Measurements from ENCODE around the gene EPAS1. TPM values are rescaled to one million over a fixed set of nuclear protein-coding genes. Genes with fewer than 3 reads are reported as not detected.

The EPAS1 gene
- total and polyA plus RNA-seq, 9 of the 15 experiments (the other 6 are each of a cell fraction or from before 2014, with no cell fraction given) = 0.25 to 11.2 (median 4.1) TPM

GRCh38 chr2:46381871-46382270, 84.7 kb downstream of the EPAS1 start:
- ChIA-PET POLR2A (interaction anchor here (0.6 to 0.8 kb wide), 2 partner anchors 122 to 125 kb away, joined by 3 to 4 read pairs; no protein-coding TSS in a partner anchor), CTCF (ENCODE audit: low intra/inter-chr PET ratio) (no interaction called here)
- no peak for ATAC-seq

DNA sequence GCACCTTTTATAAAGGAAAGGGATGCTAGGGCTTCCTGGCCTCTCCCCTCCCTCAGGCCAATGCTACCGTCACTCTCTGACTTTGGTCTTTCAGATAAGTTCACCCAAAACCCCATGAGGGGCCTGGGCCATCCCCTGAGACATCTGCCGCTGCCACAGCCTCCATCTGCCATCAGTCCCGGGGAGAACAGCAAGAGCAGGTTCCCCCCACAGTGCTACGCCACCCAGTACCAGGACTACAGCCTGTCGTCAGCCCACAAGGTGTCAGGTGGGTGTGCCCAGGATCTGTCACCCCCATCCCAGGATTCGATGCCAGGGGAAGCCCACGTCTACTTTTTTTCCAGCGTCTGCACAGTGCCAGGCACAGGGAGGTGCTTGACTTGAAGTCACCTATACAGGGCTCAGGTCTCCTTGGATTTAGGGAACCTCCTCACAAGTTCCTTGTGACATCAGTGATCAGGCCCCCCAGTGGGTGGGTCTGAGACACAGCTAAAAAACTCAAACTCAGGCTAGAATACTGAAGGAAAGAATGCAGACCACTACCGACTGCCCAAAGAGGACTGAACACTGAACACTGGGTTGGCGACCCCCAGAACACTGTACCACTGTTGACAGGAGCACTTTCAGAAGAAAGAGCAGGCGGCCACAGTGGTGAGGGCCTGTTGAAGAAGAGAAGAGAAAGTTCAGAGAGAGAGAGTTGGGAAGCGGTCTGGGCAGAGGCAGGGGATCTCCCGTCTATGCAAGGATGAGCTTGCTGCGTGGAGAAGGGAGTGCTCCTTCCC, 85.3 kb downstream of the EPAS1 start:
- Histone ChIP-seq H3K27me3 (ENCODE audit: control insufficient read depth in 2 of 2, insufficient read depth in 2 of 2, low read length in 2 of 2) (no peaks in the 10 kb centered on the region), H3K27ac (ENCODE audit: extremely low read depth, low read depth, low read length) (no peak overlapping the region), H3K36me3 (ENCODE audit: control insufficient read depth, insufficient read depth, low read length) (peaks cover 8% of the 10 kb centered on the region; the same call in 2 of the 3 replicates), H3K9ac (ENCODE audit: insufficient read depth in 1 of 2, low read depth in 2 of 2, low read length in 2 of 2) (no peak overlapping the region), H3K9me3 (replicated peaks; ENCODE audit: control insufficient read depth, insufficient read depth, low read depth, low read length) (no peaks in the 10 kb centered on the region), H3K4me3 (no peak overlapping the region), H3K4me1 (replicated peaks in 1 of 2; ENCODE audit: control insufficient read depth in 2 of 2, insufficient read depth in 2 of 2, low read length in 2 of 2) (peaks cover 0 to 8% of the 10 kb centered on the region in 2 experiments; a peak in 1 of 5 replicates), H2AFZ (ENCODE audit: low read depth, low read length) (no peak overlapping the region), H3K79me2 (ENCODE audit: control insufficient read depth, insufficient read depth, low read length) (no peaks in the 10 kb centered on the region), H3K4me2 (ENCODE audit: insufficient read depth, low read length) (no peak overlapping the region), H4K20me1 (replicated peaks; ENCODE audit: control insufficient read depth, insufficient read depth, low read length) (0 out of 2 replicates have a peak, but pooled peaks cover 4% of the 10 kb centered on the region), H3K9me1 (ENCODE audit: control insufficient read depth, insufficient read depth, low read length) (no peaks in the 10 kb centered on the region)
- BruUV-seq (replicated peaks) = no TSS peak
- in situ Hi-C loops (cut with MboI) = no loop called here
- intact Hi-C loops (cut with micrococcal nuclease) = no loop called here
- ATAC-seq = no peak
- TF ChIP-seq PHF21A (IDR thresholded peaks at IDR 0.05; ENCODE audit: borderline replicate concordance, low read depth) = no peak
- TF ChIP-seq POLR2B (IDR thresholded peaks at IDR 0.05; ENCODE audit: low read depth, partially characterized antibody) = no peak
- TF ChIP-seq CBX2 (IDR thresholded peaks at IDR 0.05; ENCODE audit: insufficient read depth, low read length, poor library complexity, severe bottlenecking) = no peak
- TF ChIP-seq FUS (optimal IDR thresholded peaks at IDR 0.05; ENCODE audit: low read depth, low read length) = no peak
- TF ChIP-seq POLR2A (conservative IDR thresholded peaks at IDR 0.05) = 0 out of 2 replicates have a peak, but pooled peaks have one; percentile 10
- peak; percentile 41 for TF ChIP-seq POLR2G (IDR thresholded peaks at IDR 0.05; ENCODE audit: low read depth, low read length)
- TF ChIP-seq EZH2 (IDR thresholded peaks at IDR 0.05; ENCODE audit: borderline replicate concordance, low read depth, low read length) = no peak
- TF ChIP-seq RBM22 (IDR thresholded peaks at IDR 0.05; ENCODE audit: low read depth, low read length, poor library complexity, severe bottlenecking) = peak; percentile 45
- CTCF ChIA-PET (ENCODE audit: low intra/inter-chr PET ratio) = no interaction called here
- POLR2A ChIA-PET = no interaction called here
- DNase-seq (ENCODE audit: extremely low read depth in 1 of 4, low spot score in 3 of 4) = no peak
- no peak for FAIRE-seq
- 79% methylated on average over 11 of the region's 14 CpGs for WGBS (ENCODE audit: insufficient coverage, low coverage, missing lambda C conversion rate)

More at GRCh38 chr2:46381871-46382270, 84.7 kb downstream of the EPAS1 start:
- Histone ChIP-seq H3K9me1 (ENCODE audit: control insufficient read depth, insufficient read depth, low read length) (no peaks in the 10 kb centered on the region), H2AFZ (ENCODE audit: low read depth, low read length) (no peak overlapping the region), H3K27ac (ENCODE audit: extremely low read depth, low read depth, low read length) (no peak overlapping the region), H3K27me3 (ENCODE audit: control insufficient read depth in 2 of 2, insufficient read depth in 2 of 2, low read length in 2 of 2) (no peaks in the 10 kb centered on the region), H3K4me3 (no peak overlapping the region), H3K9me3 (replicated peaks; ENCODE audit: control insufficient read depth, insufficient read depth, low read depth, low read length) (no peaks in the 10 kb centered on the region), H3K4me1 (replicated peaks in 1 of 2; ENCODE audit: control insufficient read depth in 2 of 2, insufficient read depth in 2 of 2, low read length in 2 of 2) (peaks cover 0 to 8% of the 10 kb centered on the region in 2 experiments; a peak in 1 of 5 replicates), H3K36me3 (ENCODE audit: control insufficient read depth, insufficient read depth, low read length) (peaks cover 8% of the 10 kb centered on the region; the same call in 1 of the 3 replicates), H3K9ac (ENCODE audit: insufficient read depth in 1 of 2, low read depth in 2 of 2, low read length in 2 of 2) (no peak overlapping the region), H3K4me2 (ENCODE audit: insufficient read depth, low read length) (no peak overlapping the region), H3K79me2 (ENCODE audit: control insufficient read depth, insufficient read depth, low read length) (no peaks in the 10 kb centered on the region), H4K20me1 (replicated peaks; ENCODE audit: control insufficient read depth, insufficient read depth, low read length) (0 out of 2 replicates have a peak, but pooled peaks cover 4% of the 10 kb centered on the region)
- WGBS (ENCODE audit: insufficient coverage, low coverage, missing lambda C conversion rate) = 87% methylated on average over 8 of the region's 8 CpGs
- DNase-seq (ENCODE audit: extremely low read depth in 1 of 4, low spot score in 3 of 4) = no peak
- in situ Hi-C loops (cut with MboI) = no loop called here
- TF ChIP-seq POLR2AphosphoS5 (IDR thresholded peaks at IDR 0.05; ENCODE audit: control insufficient read depth, insufficient read depth, low read depth, low read length) (no peak), POLR2G (IDR thresholded peaks at IDR 0.05; ENCODE audit: low read depth, low read length) (0 out of 2 replicates have a peak, but pooled peaks have one; percentile 10)
- no peak for FAIRE-seq
- no TSS peak for BruUV-seq (replicated peaks)
- intact Hi-C loops (cut with micrococcal nuclease) = no loop called here
